GM12878 (cell line): ENCODE measurements around the gene TENT4B. TPM values are rescaled to one million over a fixed set of nuclear protein-coding genes. Genes with fewer than 3 reads are reported as not detected.

ENCODE experiments used
- BCL11A ChIP-seq: IDR thresholded peaks from 2 replicates; pipeline ENCODE4 v1.6.1; 2011; ENCODE audit warnings: low read depth, low read length
- BMI1 ChIP-seq: fragments of 450-650 bp; IDR thresholded peaks from 2 replicates; pipeline ENCODE4 v1.6.1; 2016; ENCODE audit warnings: mild to moderate bottlenecking, moderate library complexity, borderline replicate concordance
- EP300 ChIP-seq, 2 experiments: fragments of 150-350 bp in 1 of 2; IDR thresholded peaks; 2 replicates each; pipeline ENCODE4 v1.6.1; 2011 to 2012; ENCODE audit warnings: low read depth in 2 of 2, low read length in 2 of 2, borderline replicate concordance in 1 of 2, improper control_type of control experiment in 1 of 2, inconsistent platforms in 1 of 2; ENCODE audit not compliant: control insufficient read depth in 1 of 2
- ETV6 ChIP-seq, 2 experiments: fragments of 450-650 bp in 1 of 2; IDR thresholded peaks in 1 of 2; conservative IDR thresholded peaks in 1 of 2; 2 replicates each; pipeline ENCODE4 v1.6.1; 2014; ENCODE audit warnings: antibody characterized with exemption in 1 of 2, borderline replicate concordance in 1 of 2, low read depth in 1 of 2, mild to moderate bottlenecking in 1 of 2, moderate library complexity in 1 of 2
- IRF3 ChIP-seq: fragments of 450-650 bp; IDR thresholded peaks from 2 replicates; pipeline ENCODE4 v1.6.1; 2014; ENCODE audit warnings: mild to moderate bottlenecking
- IRF4 ChIP-seq: IDR thresholded peaks from 2 replicates; pipeline ENCODE4 v1.6.1; 2011; ENCODE audit warnings: low read depth, low read length
- IRF5 ChIP-seq: fragments of 450-650 bp; IDR thresholded peaks from 2 replicates; pipeline ENCODE4 v1.6.1; 2017; ENCODE audit warnings: borderline replicate concordance
- MTA2 ChIP-seq: fragments of 450-650 bp; IDR thresholded peaks from 2 replicates; pipeline ENCODE4 v1.6.1; 2016; ENCODE audit warnings: low read depth, mild to moderate bottlenecking, moderate library complexity
- MYC ChIP-seq: IDR thresholded peaks from 2 replicates; pipeline ENCODE4 v1.6.1; 2011; ENCODE audit warnings: mild to moderate bottlenecking, low read length, moderate library complexity, inconsistent platforms; ENCODE audit not compliant: insufficient read depth, insufficient replicate concordance, insufficient read length, severe bottlenecking
- RB1 ChIP-seq: fragments of 450-650 bp; formaldehyde crosslinking; IDR thresholded peaks from 2 replicates; pipeline ENCODE4 v1.6.1; 2017; ENCODE audit warnings: mild to moderate bottlenecking, borderline replicate concordance
- RELA ChIP-seq: fragments of 450-650 bp; IDR thresholded peaks from 2 replicates; pipeline ENCODE4 v1.8.0; 2014; ENCODE audit warnings: borderline replicate concordance; ENCODE audit not compliant: partially characterized antibody
- SPI1 ChIP-seq: IDR thresholded peaks from 2 replicates; pipeline ENCODE4 v1.6.1; 2011; ENCODE audit warnings: low read depth, mild to moderate bottlenecking, low read length, moderate library complexity, borderline replicate concordance; ENCODE audit not compliant: insufficient read depth
- USF2 ChIP-seq: IDR thresholded peaks from 2 replicates; pipeline ENCODE4 v1.6.1; 2011; ENCODE audit warnings: low read depth, low read length, improper control_type of control experiment, borderline replicate concordance
- ZBED1 ChIP-seq: IDR thresholded peaks from 2 replicates; pipeline ENCODE4 v1.6.1; 2016; ENCODE audit warnings: borderline replicate concordance
- ZNF207 ChIP-seq: fragments of 450-650 bp; IDR thresholded peaks from 2 replicates; pipeline ENCODE4 v1.6.1; 2014; ENCODE audit warnings: antibody characterized with exemption, mild to moderate bottlenecking, borderline replicate concordance
- ZNF384 ChIP-seq: IDR thresholded peaks from 2 replicates; pipeline ENCODE4 v1.6.1; 2012; ENCODE audit warnings: low read depth, mild to moderate bottlenecking, low read length, improper control_type of control experiment, borderline replicate concordance
- ZSCAN29 ChIP-seq: fragments of 450-650 bp; IDR thresholded peaks from 2 replicates; pipeline ENCODE4 v1.6.1; 2017; ENCODE audit warnings: mild to moderate bottlenecking, moderate library complexity
- polyA plus RNA-seq, 11 experiments: library from polyadenylated mRNA; depleted of rRNA in 4 of 11; unstranded in 6 of 11; stranded (reverse) in 5 of 11; fragments of >200 nt; fragmentation: Nextera tagmentation in 4 of 11; fragmentation: Illumina TruSeq in 1 of 11; extraction: Ambion mirVana in 4 of 11; extraction: Trizol in 1 of 11; gene quantifications; 1 replicate in 1 of 11; 2 replicates in 10 of 11; pipeline versions ENCODE4 v1.2.1 to v1.2.3, GENCODE V29; 2011 to 2016; ENCODE audit warnings: inconsistent platforms in 2 of 11, missing spikeins in 2 of 11, low read depth in 1 of 11
- total RNA-seq, 4 experiments: library from RNA; depleted of rRNA in 3 of 4; stranded (reverse); fragments of >200 nt in 3 of 4; fragmentation: Illumina TruSeq in 1 of 4; extraction: Trizol in 1 of 4; gene quantifications; 2 replicates each; pipeline versions ENCODE4 v1.2.1 to v1.2.3, GENCODE V29; 2013 to 2021
- TF ChIP-seq, protein P1 (sequence below): IDR thresholded peaks from 2 replicates; pipeline ENCODE4 v1.6.1; 2012; ENCODE audit warnings: mild to moderate bottlenecking, low read depth, low read length
- TF ChIP-seq, protein P2 (sequence below): IDR thresholded peaks from 2 replicates; pipeline ENCODE4 v1.6.1; 2012; ENCODE audit warnings: low read length, inconsistent platforms

The TENT4B gene
- total and polyA plus RNA-seq, 10 of the 15 experiments (the other 5 are each of a cell fraction or from before 2014, with no cell fraction given): 4.4 to 16.7 (median 10.8) TPM

GRCh38 chr16:50152351-50152806 lies 727 bp upstream of the TENT4B start (continued):
- TF ChIP-seq BMI1 (no peak), RB1 (no peak), ZBED1 (0 out of 2 replicates have a peak, but pooled peaks have one; percentile 35), RELA (peak; percentile 59), MTA2 (peak; percentile 28; the same call in 1 of the 2 replicates), USF2 (no peak), ZSCAN29 (no peak), MYC (no peak), IRF3 (no peak), EP300 (IDR thresholded peaks at IDR 0.05; ENCODE audit: borderline replicate concordance in 1 of 2, control insufficient read depth in 1 of 2, low read depth in 2 of 2, low read length in 2 of 2) (peak; percentile 73 to 77), ZNF207 (0 out of 2 replicates have a peak, but pooled peaks have one; percentile 47), IRF5 (0 out of 2 replicates have a peak, but pooled peaks have one; percentile 28), IRF4 (peak; percentile 94), BCL11A (peak; percentile 92), SPI1 (no peak), ETV6 (conservative IDR thresholded peaks at IDR 0.05 in 1 of 2, IDR thresholded peaks at IDR 0.05 in 1 of 2; ENCODE audit: borderline replicate concordance in 1 of 2, low read depth in 1 of 2) (peak in 1 of 2 experiments; percentile 36; a peak in 2 of 4 replicates), ZNF384 (peak; percentile 51; the same call in 1 of the 2 replicates)
- TF ChIP-seq, protein P1, sequence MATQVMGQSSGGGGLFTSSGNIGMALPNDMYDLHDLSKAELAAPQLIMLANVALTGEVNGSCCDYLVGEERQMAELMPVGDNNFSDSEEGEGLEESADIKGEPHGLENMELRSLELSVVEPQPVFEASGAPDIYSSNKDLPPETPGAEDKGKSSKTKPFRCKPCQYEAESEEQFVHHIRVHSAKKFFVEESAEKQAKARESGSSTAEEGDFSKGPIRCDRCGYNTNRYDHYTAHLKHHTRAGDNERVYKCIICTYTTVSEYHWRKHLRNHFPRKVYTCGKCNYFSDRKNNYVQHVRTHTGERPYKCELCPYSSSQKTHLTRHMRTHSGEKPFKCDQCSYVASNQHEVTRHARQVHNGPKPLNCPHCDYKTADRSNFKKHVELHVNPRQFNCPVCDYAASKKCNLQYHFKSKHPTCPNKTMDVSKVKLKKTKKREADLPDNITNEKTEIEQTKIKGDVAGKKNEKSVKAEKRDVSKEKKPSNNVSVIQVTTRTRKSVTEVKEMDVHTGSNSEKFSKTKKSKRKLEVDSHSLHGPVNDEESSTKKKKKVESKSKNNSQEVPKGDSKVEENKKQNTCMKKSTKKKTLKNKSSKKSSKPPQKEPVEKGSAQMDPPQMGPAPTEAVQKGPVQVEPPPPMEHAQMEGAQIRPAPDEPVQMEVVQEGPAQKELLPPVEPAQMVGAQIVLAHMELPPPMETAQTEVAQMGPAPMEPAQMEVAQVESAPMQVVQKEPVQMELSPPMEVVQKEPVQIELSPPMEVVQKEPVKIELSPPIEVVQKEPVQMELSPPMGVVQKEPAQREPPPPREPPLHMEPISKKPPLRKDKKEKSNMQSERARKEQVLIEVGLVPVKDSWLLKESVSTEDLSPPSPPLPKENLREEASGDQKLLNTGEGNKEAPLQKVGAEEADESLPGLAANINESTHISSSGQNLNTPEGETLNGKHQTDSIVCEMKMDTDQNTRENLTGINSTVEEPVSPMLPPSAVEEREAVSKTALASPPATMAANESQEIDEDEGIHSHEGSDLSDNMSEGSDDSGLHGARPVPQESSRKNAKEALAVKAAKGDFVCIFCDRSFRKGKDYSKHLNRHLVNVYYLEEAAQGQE: no peak
- TF ChIP-seq, protein P2, sequence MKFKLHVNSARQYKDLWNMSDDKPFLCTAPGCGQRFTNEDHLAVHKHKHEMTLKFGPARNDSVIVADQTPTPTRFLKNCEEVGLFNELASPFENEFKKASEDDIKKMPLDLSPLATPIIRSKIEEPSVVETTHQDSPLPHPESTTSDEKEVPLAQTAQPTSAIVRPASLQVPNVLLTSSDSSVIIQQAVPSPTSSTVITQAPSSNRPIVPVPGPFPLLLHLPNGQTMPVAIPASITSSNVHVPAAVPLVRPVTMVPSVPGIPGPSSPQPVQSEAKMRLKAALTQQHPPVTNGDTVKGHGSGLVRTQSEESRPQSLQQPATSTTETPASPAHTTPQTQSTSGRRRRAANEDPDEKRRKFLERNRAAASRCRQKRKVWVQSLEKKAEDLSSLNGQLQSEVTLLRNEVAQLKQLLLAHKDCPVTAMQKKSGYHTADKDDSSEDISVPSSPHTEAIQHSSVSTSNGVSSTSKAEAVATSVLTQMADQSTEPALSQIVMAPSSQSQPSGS: 0 out of 2 replicates have a peak, but pooled peaks have one; percentile 69
